Activated T-helper 9 cell treated with anti-CD3 and anti-CD28 coated beads, Interleukin-2, amount 50 U/mL, for 16 hours (primary cell): ENCODE results near the gene EPB41L3.

Experiments used
- DNase-seq: peaks from one replicate; pipeline ENCODE4 v3.0.0-alpha.2; 2020; ENCODE audit warnings: low read depth

The EPB41L3 gene

DNA sequence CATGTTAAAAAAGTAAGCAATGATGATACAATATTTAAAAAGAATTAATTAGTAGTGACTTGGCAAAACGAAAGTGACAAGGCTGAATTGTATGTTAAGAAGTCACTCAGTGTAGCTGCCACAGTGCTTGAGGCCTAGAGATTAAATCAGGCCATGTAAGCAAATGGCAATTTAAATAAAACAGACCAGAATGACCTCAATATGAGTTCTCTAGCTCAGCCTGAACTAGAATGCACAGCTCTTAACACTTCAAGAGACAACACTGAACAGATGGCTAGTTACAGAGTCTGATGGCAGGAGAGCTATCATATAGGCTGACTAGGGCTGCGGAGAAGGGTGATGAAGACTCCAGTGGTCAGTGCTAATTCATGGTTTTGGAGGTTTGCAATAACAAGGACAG lies 130.3 kb downstream of the EPB41L3 start:
- no peak for DNase-seq

DNA sequence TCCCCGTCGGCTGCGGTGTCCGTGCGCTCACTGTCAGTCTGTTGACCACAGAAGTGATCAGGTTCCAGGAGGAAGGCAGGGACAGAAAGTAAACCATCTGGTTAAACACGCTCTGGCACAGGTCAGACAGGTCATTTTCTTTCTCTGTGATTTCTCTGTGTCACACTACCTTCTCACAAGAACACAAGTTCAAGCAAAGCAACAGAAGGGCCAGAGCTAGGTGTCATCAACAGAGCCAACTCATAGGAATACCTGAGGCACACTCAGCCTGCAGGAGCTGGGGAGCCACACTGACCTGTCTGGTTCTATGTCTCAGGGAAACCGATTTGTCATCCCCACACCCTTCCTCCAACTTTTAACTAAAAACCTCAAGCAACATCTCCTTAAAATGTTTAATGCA lies 133.2 kb downstream of the EPB41L3 start:
- no peak for DNase-seq

DNA sequence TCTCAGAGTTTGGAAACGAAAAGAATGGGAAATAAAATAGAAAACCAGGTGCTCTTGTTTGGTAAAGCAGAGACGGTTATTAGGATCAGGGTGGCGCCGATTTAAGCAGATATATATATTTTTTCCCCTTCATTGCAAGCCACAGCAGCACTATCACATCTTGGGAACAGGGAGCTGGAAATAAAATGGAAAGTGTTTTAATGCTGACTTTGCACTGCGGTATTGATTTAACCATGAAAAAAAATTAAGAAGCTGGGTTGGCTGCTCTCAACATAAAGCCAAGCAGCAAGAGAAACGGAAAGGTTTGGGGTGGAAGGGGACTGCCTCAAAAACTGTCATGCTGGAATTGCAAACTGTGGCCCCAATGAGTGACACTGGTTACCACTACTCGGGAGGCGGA lies 145.5 kb downstream of the EPB41L3 start:
- DNase-seq = no peak

GRCh38 chr18:5397102-5397501 lies 146.7 kb downstream of the EPB41L3 start:
- DNase-seq = no peak

DNA sequence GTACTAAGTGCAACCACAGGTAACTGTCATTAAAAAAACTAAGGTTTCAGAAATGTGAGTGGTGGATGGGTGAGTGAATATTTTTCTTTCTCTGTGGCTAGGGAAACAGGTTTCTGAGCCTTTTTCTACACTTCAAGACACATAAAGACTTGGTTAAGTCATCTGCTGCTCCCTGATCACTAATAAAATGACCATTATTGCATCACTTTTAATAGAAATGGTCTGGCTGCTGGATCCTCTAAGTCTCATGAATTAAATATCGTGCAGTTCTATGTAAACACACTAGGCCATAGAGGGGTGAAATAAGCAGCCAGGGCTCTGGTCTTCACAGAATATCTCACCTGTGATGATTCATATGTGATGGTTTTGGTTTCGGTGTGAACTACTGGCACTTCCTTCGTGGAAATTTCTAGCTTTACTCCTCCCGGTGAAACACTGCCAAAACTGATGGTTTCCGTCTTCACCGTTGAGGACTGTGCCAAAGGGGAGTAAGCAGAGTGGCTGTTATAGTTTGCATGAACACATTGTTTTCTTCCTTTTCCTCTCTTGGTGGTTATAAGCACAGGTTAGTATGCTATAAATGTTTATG lies 147.8 kb downstream of the EPB41L3 start:
- DNase-seq = no peak

DNA sequence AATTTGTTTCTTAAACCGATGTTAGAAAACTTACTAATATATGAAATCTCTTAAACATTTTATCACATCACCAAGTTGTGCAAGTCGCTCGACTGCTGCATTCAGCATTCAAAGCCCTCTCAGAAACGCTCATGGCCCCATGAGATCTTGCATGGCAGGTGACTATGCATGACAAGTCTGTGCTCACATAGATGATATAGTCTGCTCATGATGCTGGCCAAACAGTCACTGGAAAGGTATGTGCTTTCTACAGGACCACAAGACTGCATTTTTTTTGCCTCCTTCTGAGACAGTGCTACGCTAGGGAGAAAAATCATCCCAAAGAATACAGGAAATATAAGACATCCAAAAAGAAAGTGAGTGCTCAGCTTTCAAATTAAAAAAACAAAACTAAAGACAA lies 150.0 kb downstream of the EPB41L3 start:
- DNase-seq = no peak

DNA sequence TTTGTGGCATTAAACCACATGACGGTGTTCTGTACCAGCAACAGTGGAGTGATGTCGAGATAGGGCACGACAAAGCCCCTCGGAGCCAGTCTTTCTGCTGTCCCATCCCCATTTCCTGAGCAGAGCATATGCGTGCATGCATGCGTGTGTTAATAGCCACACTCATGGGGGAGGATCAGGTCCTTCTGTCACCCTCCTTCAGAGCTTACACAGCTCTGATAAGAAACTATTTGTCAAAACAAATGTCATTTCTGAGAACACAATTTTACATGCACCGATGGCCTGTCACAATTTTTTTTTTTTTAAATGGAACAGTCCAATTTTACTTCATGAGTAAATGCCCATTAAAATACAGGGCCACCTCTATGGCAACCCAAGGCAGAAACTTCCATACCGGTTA lies 152.4 kb downstream of the EPB41L3 start:
- no peak for DNase-seq

DNA sequence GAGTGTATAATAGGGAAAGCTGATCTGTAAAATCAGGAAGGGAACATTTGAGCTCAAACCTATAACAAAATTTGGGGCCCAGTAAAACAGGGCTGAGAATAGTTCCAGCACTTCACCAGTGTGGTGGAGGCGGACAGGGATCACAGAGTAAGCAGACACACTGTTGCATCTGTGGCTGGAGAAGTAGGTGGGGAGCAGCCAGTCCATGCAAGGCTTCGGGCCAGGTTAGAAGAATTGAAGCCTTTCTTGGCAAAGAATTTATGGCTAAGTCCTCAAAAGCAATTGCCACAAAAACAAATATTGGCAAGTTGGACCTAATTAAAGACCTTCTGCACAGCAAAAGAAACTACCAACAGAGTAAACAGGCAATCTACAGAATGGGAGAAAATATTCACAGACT lies 154.4 kb downstream of the EPB41L3 start:
- DNase-seq = no peak

- DNase-seq = no peak
Observed at GRCh38 chr18:5388896-5389295, 154.9 kb downstream of the EPB41L3 start.

GRCh38 chr18:5380586-5380985 lies 163.2 kb downstream of the EPB41L3 start:
- DNase-seq = no peak

GRCh38 chr18:5376986-5377385 lies 166.8 kb downstream of the EPB41L3 start:
- DNase-seq = no peak

DNA sequence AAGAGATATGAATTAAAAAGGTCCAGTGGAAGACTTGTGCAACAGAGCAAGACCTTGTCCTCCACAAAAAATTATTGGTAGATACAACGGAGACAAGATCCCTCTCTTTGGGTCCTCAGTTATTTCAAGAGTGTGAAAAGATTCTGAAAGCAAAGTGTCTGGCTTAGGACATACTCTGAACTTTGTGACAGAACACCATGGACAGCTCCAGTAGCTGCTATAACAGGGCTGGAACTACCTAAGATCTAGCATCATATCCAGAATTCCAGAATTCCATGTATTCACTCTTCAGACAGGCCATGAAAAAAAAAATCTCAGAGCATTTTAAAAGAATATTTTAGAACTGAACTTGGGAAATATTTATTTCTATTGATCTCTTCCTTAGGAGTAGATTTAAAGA lies 173.5 kb downstream of the EPB41L3 start:
- no peak for DNase-seq

GRCh38 chr18:5369513-5369912 lies 174.3 kb downstream of the EPB41L3 start:
- DNase-seq = no peak

GRCh38 chr18:5365443-5365842 lies 178.4 kb downstream of the EPB41L3 start:
- DNase-seq = no peak

- no peak for DNase-seq
Observed at GRCh38 chr18:5350636-5351035, 193.2 kb downstream of the EPB41L3 start.
